Activated T-helper 2 cell treated with anti-CD3 and anti-CD28 coated beads, Interferon-gamma antibody, Interleukin-2, Interleukin-4, amounts not matched to agents 10 μg/mL and 5 μg/mL and 100 μg/mL, durations not matched to agents 14 hours and 24 hours and 36 hours (primary cell): ENCODE data around the gene MAIP1. TPM values are rescaled to one million over a fixed set of nuclear protein-coding genes. Genes with fewer than 3 reads are reported as not detected.

Experiments used
- DNase-seq: peaks from one replicate; pipeline ENCODE4 v3.0.0; 2021; ENCODE audit warnings: low spot score
- H3K27ac Mint-ChIP-seq: one replicate; pipeline ENCODE4 v1.8.0; 2021; ENCODE audit warnings: mixed read lengths
- H3K27me3 Mint-ChIP-seq: one replicate; pipeline ENCODE4 v1.8.0; 2021; ENCODE audit warnings: low read depth, mixed read lengths
- H3K36me3 Mint-ChIP-seq: one replicate; pipeline ENCODE4 v1.8.0; 2021; ENCODE audit warnings: low read depth, mixed read lengths
- H3K4me1 Mint-ChIP-seq: one replicate; pipeline ENCODE4 v1.8.0; 2021; ENCODE audit warnings: low read depth, mixed read lengths
- H3K4me3 Mint-ChIP-seq: one replicate; pipeline ENCODE4 v1.8.0; 2021; ENCODE audit warnings: low read depth, mild to moderate bottlenecking, moderate library complexity, mixed read lengths
- H3K9me3 Mint-ChIP-seq: one replicate; pipeline ENCODE4 v1.8.0; 2021; ENCODE audit warnings: mixed read lengths
- intact Hi-C: fragments of 100-400 bp; cut with micrococcal nuclease; formaldehyde crosslinking; loops from one replicate; pipeline ENCODE4 v1.15.1; 2023
- total RNA-seq: library from RNA; stranded (reverse); gene quantifications from 2 replicates; pipeline ENCODE4 v1.2.3, GENCODE V29; 2022

MAIP1 gene
- total RNA-seq, 1 donor from 2014 or later = 26.0 TPM

GRCh38 chr2:199928226-199928625 is 27.2 kb upstream of the MAIP1 start:
- peaks cover 59% of the 10 kb centered on the region for H3K36me3 Mint-ChIP-seq
- DNase-seq = no peak
- H3K27ac Mint-ChIP-seq = no peak overlapping the region
- peaks cover 15% of the 10 kb centered on the region for H3K4me1 Mint-ChIP-seq
- no peaks in the 10 kb centered on the region for H3K27me3 Mint-ChIP-seq
- intact Hi-C loops = no loop called here
- no peaks in the 10 kb centered on the region for H3K9me3 Mint-ChIP-seq
- no peak overlapping the region for H3K4me3 Mint-ChIP-seq

GRCh38 chr2:199928626-199929025 is 26.8 kb upstream of the MAIP1 start:
- intact Hi-C loops = no loop called here
- H3K4me3 Mint-ChIP-seq = no peak overlapping the region
- H3K9me3 Mint-ChIP-seq = no peaks in the 10 kb centered on the region
- no peak for DNase-seq
- H3K4me1 Mint-ChIP-seq = peaks cover 14% of the 10 kb centered on the region
- H3K27ac Mint-ChIP-seq = no peak overlapping the region
- H3K36me3 Mint-ChIP-seq = peaks cover 59% of the 10 kb centered on the region
- H3K27me3 Mint-ChIP-seq = no peaks in the 10 kb centered on the region

- no peak overlapping the region for H3K4me3 Mint-ChIP-seq
- no peak for DNase-seq
- intact Hi-C loops = no loop called here
- H3K36me3 Mint-ChIP-seq = peaks cover 58% of the 10 kb centered on the region
- H3K4me1 Mint-ChIP-seq = peaks cover 8% of the 10 kb centered on the region
- H3K27me3 Mint-ChIP-seq = no peaks in the 10 kb centered on the region
- no peak overlapping the region for H3K27ac Mint-ChIP-seq
- H3K9me3 Mint-ChIP-seq = no peaks in the 10 kb centered on the region
These were observed 26.1 kb upstream of the MAIP1 start for GRCh38 chr2:199929262-199929661.

- DNase-seq = no peak
- Mint-ChIP-seq H3K36me3 (peaks cover 48% of the 10 kb centered on the region), H3K27me3 (no peaks in the 10 kb centered on the region), H3K4me1 (no peaks in the 10 kb centered on the region), H3K27ac (no peak overlapping the region), H3K9me3 (no peaks in the 10 kb centered on the region), H3K4me3 (no peak overlapping the region)
- intact Hi-C loops = no loop called here
These were observed 23.0 kb upstream of the MAIP1 start for GRCh38 chr2:199932312-199932855.

GRCh38 chr2:199933466-199933865 is 21.9 kb upstream of the MAIP1 start:
- H3K4me1 Mint-ChIP-seq = no peaks in the 10 kb centered on the region
- H3K9me3 Mint-ChIP-seq = no peaks in the 10 kb centered on the region
- no peak overlapping the region for H3K27ac Mint-ChIP-seq
- no peak for DNase-seq
- no peak overlapping the region for H3K4me3 Mint-ChIP-seq
- intact Hi-C loops = no loop called here
- no peaks in the 10 kb centered on the region for H3K27me3 Mint-ChIP-seq
- peaks cover 51% of the 10 kb centered on the region for H3K36me3 Mint-ChIP-seq

GRCh38 chr2:199936554-199936953 is 18.8 kb upstream of the MAIP1 start:
- intact Hi-C loops = no loop called here
- Mint-ChIP-seq H3K4me3 (no peak overlapping the region), H3K36me3 (peaks cover 35% of the 10 kb centered on the region), H3K4me1 (peaks cover 4% of the 10 kb centered on the region), H3K27ac (no peak overlapping the region), H3K27me3 (no peaks in the 10 kb centered on the region), H3K9me3 (no peaks in the 10 kb centered on the region)
- no peak for DNase-seq

GRCh38 chr2:199940373-199940772 is 15.0 kb upstream of the MAIP1 start:
- H3K27me3 Mint-ChIP-seq = no peaks in the 10 kb centered on the region
- DNase-seq = no peak
- intact Hi-C loops = no loop called here
- H3K4me3 Mint-ChIP-seq = no peak overlapping the region
- H3K4me1 Mint-ChIP-seq = peaks cover 12% of the 10 kb centered on the region
- H3K36me3 Mint-ChIP-seq = peaks cover 42% of the 10 kb centered on the region
- no peak overlapping the region for H3K27ac Mint-ChIP-seq
- H3K9me3 Mint-ChIP-seq = no peaks in the 10 kb centered on the region

- H3K27ac Mint-ChIP-seq = no peak overlapping the region
- peaks cover 20% of the 10 kb centered on the region for H3K4me1 Mint-ChIP-seq
- H3K36me3 Mint-ChIP-seq = peaks cover 59% of the 10 kb centered on the region
- no peak for DNase-seq
- H3K27me3 Mint-ChIP-seq = no peaks in the 10 kb centered on the region
- intact Hi-C loops = no loop called here
- H3K4me3 Mint-ChIP-seq = no peak overlapping the region
- no peaks in the 10 kb centered on the region for H3K9me3 Mint-ChIP-seq
These were observed 12.0 kb upstream of the MAIP1 start for GRCh38 chr2:199943373-199943772.

GRCh38 chr2:199946196-199946595 is 9.2 kb upstream of the MAIP1 start:
- Mint-ChIP-seq H3K27ac (no peak overlapping the region), H3K4me1 (peaks cover 28% of the 10 kb centered on the region), H3K9me3 (no peaks in the 10 kb centered on the region), H3K4me3 (no peak overlapping the region), H3K27me3 (no peaks in the 10 kb centered on the region), H3K36me3 (peaks cover 69% of the 10 kb centered on the region)
- intact Hi-C loops = no loop called here
- DNase-seq = no peak

GRCh38 chr2:199946836-199947235 is 8.5 kb upstream of the MAIP1 start:
- Mint-ChIP-seq H3K4me3 (no peak overlapping the region), H3K27ac (no peak overlapping the region), H3K36me3 (peaks cover 73% of the 10 kb centered on the region), H3K27me3 (no peaks in the 10 kb centered on the region), H3K4me1 (peaks cover 32% of the 10 kb centered on the region), H3K9me3 (no peaks in the 10 kb centered on the region)
- DNase-seq = no peak
- intact Hi-C loops = no loop called here

- H3K4me3 Mint-ChIP-seq = peak overlapping the region; percentile 28
- peaks cover 38% of the 10 kb centered on the region for H3K4me1 Mint-ChIP-seq
- H3K27me3 Mint-ChIP-seq = no peaks in the 10 kb centered on the region
- H3K27ac Mint-ChIP-seq = peak overlapping the region; percentile 64
- no peak for DNase-seq
- intact Hi-C loops = no loop called here
- H3K36me3 Mint-ChIP-seq = peaks cover 59% of the 10 kb centered on the region
- no peaks in the 10 kb centered on the region for H3K9me3 Mint-ChIP-seq
These were observed 5.0 kb upstream of the MAIP1 start for GRCh38 chr2:199950396-199950795.

GRCh38 chr2:199951023-199951422 is 4.4 kb upstream of the MAIP1 start:
- no peak overlapping the region for H3K4me3 Mint-ChIP-seq
- H3K9me3 Mint-ChIP-seq = no peaks in the 10 kb centered on the region
- intact Hi-C loops = no loop called here
- H3K27me3 Mint-ChIP-seq = no peaks in the 10 kb centered on the region
- peaks cover 53% of the 10 kb centered on the region for H3K36me3 Mint-ChIP-seq
- H3K27ac Mint-ChIP-seq = no peak overlapping the region
- peaks cover 38% of the 10 kb centered on the region for H3K4me1 Mint-ChIP-seq
- DNase-seq = no peak

GRCh38 chr2:199955007-199955338 is 409 bp upstream of the MAIP1 start:
- Mint-ChIP-seq H3K4me1 (peaks cover 48% of the 10 kb centered on the region), H3K36me3 (peaks cover 51% of the 10 kb centered on the region), H3K4me3 (peak overlapping the region; percentile 93), H3K27ac (peak overlapping the region; percentile 79), H3K27me3 (no peaks in the 10 kb centered on the region), H3K9me3 (no peaks in the 10 kb centered on the region)
- no peak for DNase-seq
- intact Hi-C loops = loop anchor here (1.0 to 5.0 kb wide), 2 partner anchors 44 to 857 kb away; partner anchors contain the start of genes BZW1 and C2orf69

- Mint-ChIP-seq H3K27me3 (no peaks in the 10 kb centered on the region), H3K4me1 (peaks cover 40% of the 10 kb centered on the region), H3K9me3 (no peaks in the 10 kb centered on the region), H3K4me3 (peak overlapping the region; percentile 93), H3K27ac (peak overlapping the region; percentile 79), H3K36me3 (peaks cover 49% of the 10 kb centered on the region)
- intact Hi-C loops = loop anchor here (5.0 kb wide), 1 partner anchor 856 kb away; the partner anchor contains the start of gene BZW1
- no peak for DNase-seq
These were observed 639 bp downstream of the MAIP1 start for GRCh38 chr2:199956062-199956380.
